ENCODE data around the gene VWA8. TPM values are rescaled to one million over a fixed set of nuclear protein-coding genes. Genes with fewer than 3 reads are reported as not detected.

The VWA8 gene
- total and polyA plus RNA-seq, 2 of the 8 experiments (the other 6 are each of a cell fraction or from before 2014, with no cell fraction given) = 5.9 to 19.6 TPM

DNA sequence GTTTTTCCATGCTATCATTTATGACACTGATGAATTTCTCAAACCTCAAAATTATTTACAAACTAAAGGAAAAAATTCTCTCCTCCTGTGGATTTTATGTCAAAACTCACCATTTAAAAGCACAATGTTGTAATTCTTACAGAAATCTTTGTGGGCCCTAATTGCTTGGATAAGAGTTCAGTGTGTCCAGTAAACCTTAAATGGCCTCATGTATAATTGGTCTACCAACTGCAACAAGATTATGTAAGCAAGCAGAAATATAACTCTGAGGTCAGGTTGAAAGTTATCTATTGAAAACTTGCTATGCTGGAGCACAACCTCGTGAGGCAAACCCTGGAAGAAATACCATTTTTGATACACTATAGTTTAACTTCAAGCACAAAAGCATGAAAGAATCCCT lies 22.0 kb downstream of the VWA8 start:
- Histone ChIP-seq H3K9me3 (ENCODE audit: insufficient read depth in 2 of 2, low read depth in 1 of 2, low read length in 1 of 2) (no peaks in the 10 kb centered on the region), H2BK12ac (ENCODE audit: low read depth, low read length) (no peak overlapping the region), H3K27me3 (replicated peaks in 1 of 4; ENCODE audit: control insufficient read depth in 3 of 4, extremely low read depth in 1 of 4, insufficient read depth in 3 of 4, low read length in 3 of 4) (no peaks in the 10 kb centered on the region), H4K91ac (replicated peaks; ENCODE audit: insufficient read length, low read length) (no peak overlapping the region), H3K14ac (ENCODE audit: insufficient read length) (no peak overlapping the region), H3K4ac (replicated peaks; ENCODE audit: insufficient read length, low read depth, low read length) (no peak overlapping the region), H2AFZ (ENCODE audit: low read length) (no peak overlapping the region), H3K18ac (ENCODE audit: extremely low read depth, low read length) (no peak overlapping the region), H4K5ac (ENCODE audit: insufficient read length, low read depth, low read length) (no peak overlapping the region), H3K56ac (replicated peaks; ENCODE audit: insufficient read length, low read depth, low read length) (no peak overlapping the region), H3K9ac (replicated peaks in 1 of 4; ENCODE audit: extremely low read depth in 1 of 4, low read depth in 3 of 4, low read length in 3 of 4) (no peak overlapping the region), H3K36me3 (ENCODE audit: control insufficient read depth in 2 of 4, insufficient read depth in 4 of 4, low read length in 3 of 4) (no peaks in the 10 kb centered on the region), H2BK15ac (ENCODE audit: low read length) (no peak overlapping the region), H3K23me2 (ENCODE audit: low read depth, low read length) (no peaks in the 10 kb centered on the region), H2BK120ac (replicated peaks; ENCODE audit: low read depth, low read length) (no peak overlapping the region), H4K8ac (ENCODE audit: extremely low read depth, insufficient read depth, low read length) (no peak overlapping the region), H3K79me1 (ENCODE audit: low read depth, low read length) (no peaks in the 10 kb centered on the region), H3K23ac (ENCODE audit: insufficient read length) (no peak overlapping the region), H2BK20ac (ENCODE audit: low read length) (no peak overlapping the region), H2AK5ac (ENCODE audit: low read depth, low read length) (no peak overlapping the region), H3K27ac (ENCODE audit: low read depth, low read length) (no peak overlapping the region), H3K4me2 (ENCODE audit: insufficient read depth in 1 of 2, low read depth in 2 of 2, low read length in 2 of 2) (no peak overlapping the region), H3K79me2 (ENCODE audit: control insufficient read depth in 1 of 2, insufficient read depth in 2 of 2, low read length in 2 of 2) (peaks cover 0 to 12% of the 10 kb centered on the region in 2 experiments; a peak in 2 of 4 replicates), H3K4me1 (replicated peaks in 1 of 4; ENCODE audit: control insufficient read depth in 3 of 4, insufficient read depth in 4 of 4, low read length in 3 of 4) (no peaks in the 10 kb centered on the region), H4K20me1 (replicated peaks in 1 of 2; ENCODE audit: control insufficient read depth in 1 of 2, insufficient read depth in 2 of 2, low read length in 2 of 2) (no peaks in the 10 kb centered on the region), H2BK5ac (ENCODE audit: low read depth, low read length) (no peak overlapping the region), H3K4me3 (ENCODE audit: extremely low read depth in 1 of 4, insufficient read depth in 2 of 4, low read depth in 3 of 4, low read length in 4 of 4) (no peak overlapping the region)
- WGBS, 2 experiments (ENCODE audit: extremely low coverage in 1 of 2, insufficient coverage in 1 of 2, insufficient read length in 1 of 2, insufficient replicate concordance in 2 of 2, low coverage in 1 of 2, low lambda C conversion rate in 2 of 2, missing lambda C conversion rate in 1 of 2) = 94% methylated on average over 1 of the region's 1 CpG; no CpG with 5 or more reads in 1 of the 2 experiments
- POLR2A ChIA-PET (ENCODE audit: partially characterized antibody) = interaction anchor here (0.7 kb wide), 1 partner anchor 196 kb away, joined by 6 read pairs; no protein-coding TSS in a partner anchor
- DNase-seq (ENCODE audit: low read depth in 1 of 2, low spot score in 2 of 2) (no peak), FAIRE-seq (no peak)
- CTCF ChIA-PET (ENCODE audit: partially characterized antibody) = no interaction called here
- TF ChIP-seq POLR2AphosphoS5 (IDR thresholded peaks at IDR 0.05; ENCODE audit: low read depth, low read length) (no peak), CHD2 (IDR thresholded peaks at IDR 0.05; ENCODE audit: low read length) (no peak), BCL11A (IDR thresholded peaks at IDR 0.05; ENCODE audit: low read depth in 2 of 2, low read length in 2 of 2) (no peak)
